Subcutaneous abdominal adipose tissue (tissue), 5 donors: Measurements from ENCODE around the gene GRIA1.

ENCODE experiments used
- H3K27ac ChIP-seq: one replicate; pipeline ENCODE4 v1.7.0; 2013; ENCODE audit warnings: low read depth, mild to moderate bottlenecking, inconsistent platforms, low read length, moderate library complexity
- H3K27me3 ChIP-seq, 5 donors: one replicate each; pipeline ENCODE4 v1.7.0; 2013; ENCODE audit warnings: low read length in 5 of 5, inconsistent platforms in 1 of 5; ENCODE audit not compliant: control insufficient read depth in 5 of 5, insufficient read depth in 4 of 5
- H3K36me3 ChIP-seq, 5 donors: one replicate each; pipeline ENCODE4 v1.7.0; 2013; ENCODE audit warnings: low read length in 5 of 5; ENCODE audit not compliant: control insufficient read depth in 5 of 5, insufficient read depth in 5 of 5
- H3K4me1 ChIP-seq, 5 donors: one replicate each; pipeline ENCODE4 v1.7.0; 2013; ENCODE audit warnings: low read length in 5 of 5, mild to moderate bottlenecking in 3 of 5, moderate library complexity in 1 of 5; ENCODE audit not compliant: control insufficient read depth in 5 of 5, insufficient read depth in 5 of 5
- H3K4me3 ChIP-seq, 5 donors: one replicate each; pipeline ENCODE4 v1.7.0; 2013; ENCODE audit warnings: low read length in 5 of 5, low read depth in 1 of 5
- H3K9ac ChIP-seq, 5 donors: one replicate each; pipeline ENCODE4 v1.7.0; 2013; ENCODE audit warnings: low read length in 5 of 5, mild to moderate bottlenecking in 4 of 5, moderate library complexity in 3 of 5
- H3K9me3 ChIP-seq, 5 donors: one replicate each; pipeline ENCODE4 v1.7.0; 2013; ENCODE audit warnings: low read length in 5 of 5; ENCODE audit not compliant: control insufficient read depth in 5 of 5
- donor health status: healthy.
- donor health status: healthy.
- donor health status: healthy.
- donor health status: healthy.
- donor health status: healthy.

GRIA1 gene

DNA sequence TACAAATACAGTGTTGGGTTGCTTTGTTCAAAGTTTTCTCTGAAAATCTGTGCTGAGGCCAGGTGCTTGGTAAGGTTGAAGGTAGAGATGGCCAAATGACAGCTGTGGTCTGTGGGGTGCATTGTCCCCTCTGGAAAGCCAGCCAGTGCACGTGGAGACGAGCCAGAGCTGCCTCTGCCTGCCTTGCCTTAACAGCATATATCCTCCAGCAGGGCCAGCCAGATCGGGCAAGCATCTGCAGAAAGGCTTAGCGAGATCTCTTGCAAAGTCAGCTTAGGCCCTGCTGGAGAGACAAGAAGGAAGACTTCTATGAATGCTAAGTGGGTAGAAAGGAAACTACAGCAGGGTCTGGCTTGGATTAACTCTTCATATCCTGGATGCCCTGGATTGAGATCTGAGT is 49.5 kb downstream of the GRIA1 start:
- Histone ChIP-seq H3K27me3 (peaks cover 0 to 8% (median 3%) of the 10 kb centered on the region in 5 donors), H3K4me3 (no peak overlapping the region), H3K36me3 (no peaks in the 10 kb centered on the region), H3K9me3 (no peaks in the 10 kb centered on the region), H3K9ac (no peak overlapping the region), H3K4me1 (no peaks in the 10 kb centered on the region), H3K27ac (no peak overlapping the region)

DNA sequence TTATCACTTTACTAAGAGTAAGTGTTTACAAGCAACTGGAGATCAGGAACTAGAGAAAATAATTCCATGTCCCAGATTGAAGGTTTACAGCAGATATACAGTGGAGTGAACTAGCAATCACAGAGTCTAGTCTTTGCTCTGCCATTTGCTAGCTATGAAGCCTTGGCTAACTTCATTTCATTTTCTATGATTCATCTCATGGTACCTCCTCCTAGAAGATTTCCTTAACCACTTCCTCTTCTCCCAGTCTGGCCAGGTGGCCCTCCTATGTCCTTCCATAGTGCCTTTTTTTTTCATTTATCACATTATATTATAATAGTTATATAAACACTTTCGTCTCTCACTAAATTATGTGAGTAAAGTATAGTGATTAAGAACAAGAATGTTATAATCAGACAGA is 52.1 kb downstream of the GRIA1 start:
- Histone ChIP-seq H3K36me3 (no peaks in the 10 kb centered on the region), H3K4me3 (no peak overlapping the region), H3K9me3 (no peaks in the 10 kb centered on the region), H3K27ac (no peak overlapping the region), H3K4me1 (no peaks in the 10 kb centered on the region), H3K27me3 (peaks cover 0 to 6% (median 0%) of the 10 kb centered on the region in 5 donors), H3K9ac (no peak overlapping the region)

DNA sequence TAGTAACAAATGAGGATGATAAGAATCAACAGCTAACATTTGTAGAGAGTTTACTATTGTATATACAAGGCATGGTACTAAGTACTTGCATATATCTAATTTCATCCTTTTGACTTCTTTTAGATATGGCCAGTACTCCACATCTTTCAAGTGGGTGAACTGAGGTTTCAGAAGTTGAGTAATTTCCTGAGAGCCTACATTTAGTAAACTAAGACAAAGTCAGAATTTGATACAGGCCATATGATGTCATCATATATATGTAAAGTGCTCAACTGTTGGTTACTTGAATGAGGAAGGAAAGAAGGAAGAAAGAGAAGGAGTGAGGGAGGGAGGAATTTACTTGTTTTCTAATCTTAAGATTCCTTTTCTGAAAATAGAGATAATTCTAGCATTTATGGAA is 52.8 kb downstream of the GRIA1 start:
- Histone ChIP-seq H3K27ac (no peak overlapping the region), H3K9me3 (no peaks in the 10 kb centered on the region), H3K36me3 (no peaks in the 10 kb centered on the region), H3K27me3 (peaks cover 0 to 6% (median 0%) of the 10 kb centered on the region in 5 donors), H3K4me1 (no peaks in the 10 kb centered on the region), H3K9ac (no peak overlapping the region), H3K4me3 (no peak overlapping the region)

DNA sequence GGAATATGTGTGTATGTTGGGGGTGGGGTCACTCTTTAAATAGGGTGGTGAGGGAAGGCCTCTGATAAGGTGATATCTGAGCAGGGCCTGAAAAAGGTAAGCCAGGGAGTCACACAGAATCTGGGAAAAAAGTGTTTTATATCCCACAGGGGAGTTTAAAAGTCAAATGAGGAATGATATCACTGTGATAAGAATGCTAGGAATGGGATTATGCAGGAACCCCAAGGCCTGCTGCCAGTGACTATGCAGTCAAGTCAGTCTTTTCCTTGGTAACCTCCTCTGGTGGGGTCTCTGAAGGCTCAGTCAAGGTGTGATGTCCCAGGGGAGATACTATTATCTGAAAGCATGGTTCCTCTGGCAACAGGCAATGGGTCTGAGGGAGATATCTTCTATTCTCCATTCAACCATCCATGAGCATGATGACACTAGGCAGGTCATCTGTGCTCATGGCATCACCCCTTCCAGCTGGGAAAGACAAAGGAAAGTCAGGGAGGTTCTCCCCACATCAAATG is 53.5 kb downstream of the GRIA1 start:
- no peak overlapping the region for H3K27ac ChIP-seq
- no peak overlapping the region for H3K9ac ChIP-seq
- H3K27me3 ChIP-seq = peaks cover 0 to 6% (median 0%) of the 10 kb centered on the region in 5 donors
- no peaks in the 10 kb centered on the region for H3K4me1 ChIP-seq
- no peaks in the 10 kb centered on the region for H3K36me3 ChIP-seq
- H3K4me3 ChIP-seq = no peak overlapping the region
- H3K9me3 ChIP-seq = no peaks in the 10 kb centered on the region

DNA sequence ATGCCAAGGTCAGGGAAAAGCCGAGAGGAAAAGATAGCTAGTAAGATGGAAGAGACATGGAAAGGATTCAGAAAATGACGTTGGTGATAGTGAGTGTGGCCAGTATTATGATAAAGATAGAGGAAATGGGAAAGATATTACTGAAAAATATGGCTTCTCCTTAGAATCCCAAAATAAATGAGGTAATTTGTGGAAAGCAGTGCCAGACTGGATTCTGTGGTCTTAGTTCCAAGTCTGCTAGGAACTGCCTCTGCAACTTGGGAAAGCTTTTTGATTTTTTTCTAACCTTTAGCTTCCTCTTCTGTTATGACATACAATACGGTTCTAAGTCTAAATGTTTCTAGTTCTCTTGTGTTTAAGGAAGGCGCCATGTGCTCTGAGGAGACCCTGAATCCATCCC is 54.2 kb downstream of the GRIA1 start:
- no peak overlapping the region for H3K4me3 ChIP-seq
- H3K9me3 ChIP-seq = no peaks in the 10 kb centered on the region
- H3K9ac ChIP-seq = no peak overlapping the region
- H3K27ac ChIP-seq = no peak overlapping the region
- no peaks in the 10 kb centered on the region for H3K36me3 ChIP-seq
- H3K4me1 ChIP-seq = no peaks in the 10 kb centered on the region
- H3K27me3 ChIP-seq = peaks cover 0 to 5% (median 0%) of the 10 kb centered on the region in 5 donors

DNA sequence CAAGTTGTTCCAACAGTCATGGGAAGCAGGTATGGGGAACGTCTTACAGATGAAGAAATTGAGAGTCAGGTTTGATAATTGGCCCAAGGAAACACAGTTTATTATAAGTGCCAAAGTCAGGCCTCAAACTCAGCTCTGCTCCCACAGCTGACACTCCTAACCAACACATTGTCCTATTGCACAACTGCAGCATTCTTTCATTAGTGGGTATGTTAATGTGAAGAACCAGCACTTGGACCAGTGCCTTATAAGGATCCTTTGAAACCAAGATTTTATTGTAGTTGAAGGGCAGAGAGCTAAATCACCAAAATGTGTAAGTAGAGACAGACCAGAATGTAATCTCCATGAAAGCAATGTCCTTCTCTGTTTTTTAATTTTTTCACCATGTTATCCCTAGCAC is 56.1 kb downstream of the GRIA1 start:
- no peaks in the 10 kb centered on the region for H3K4me1 ChIP-seq
- H3K27me3 ChIP-seq = no peaks in the 10 kb centered on the region
- no peaks in the 10 kb centered on the region for H3K36me3 ChIP-seq
- H3K4me3 ChIP-seq = no peak overlapping the region
- H3K9me3 ChIP-seq = no peaks in the 10 kb centered on the region
- no peak overlapping the region for H3K9ac ChIP-seq
- H3K27ac ChIP-seq = no peak overlapping the region

DNA sequence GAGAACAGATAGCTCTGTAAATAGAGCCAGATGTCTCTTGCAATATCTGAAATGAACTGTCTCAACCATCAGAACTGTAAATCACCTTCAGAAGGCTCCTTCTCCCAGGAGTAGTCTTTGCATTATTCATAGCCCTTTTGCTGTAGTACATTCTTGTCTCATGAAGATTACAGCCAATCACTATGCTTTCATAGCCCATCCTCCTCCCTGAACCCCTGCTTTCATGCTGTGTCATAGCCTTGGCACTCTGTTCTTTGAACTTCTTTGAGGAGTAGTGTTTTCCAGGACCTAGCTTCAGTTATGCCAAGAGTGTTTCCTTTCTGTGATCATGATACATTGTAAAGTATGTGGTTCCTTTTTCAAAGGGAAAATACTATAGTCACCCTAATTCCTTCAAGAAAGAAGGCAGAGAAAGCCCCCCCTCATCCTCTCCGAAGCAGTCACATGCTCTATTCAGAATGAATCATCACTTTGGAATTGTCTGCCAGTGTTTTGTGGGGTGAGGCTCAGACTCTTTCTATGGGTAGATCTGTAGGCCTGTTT is 61.1 kb downstream of the GRIA1 start:
- Histone ChIP-seq H3K9ac (no peak overlapping the region), H3K27ac (peak overlapping the region; percentile 9)

DNA sequence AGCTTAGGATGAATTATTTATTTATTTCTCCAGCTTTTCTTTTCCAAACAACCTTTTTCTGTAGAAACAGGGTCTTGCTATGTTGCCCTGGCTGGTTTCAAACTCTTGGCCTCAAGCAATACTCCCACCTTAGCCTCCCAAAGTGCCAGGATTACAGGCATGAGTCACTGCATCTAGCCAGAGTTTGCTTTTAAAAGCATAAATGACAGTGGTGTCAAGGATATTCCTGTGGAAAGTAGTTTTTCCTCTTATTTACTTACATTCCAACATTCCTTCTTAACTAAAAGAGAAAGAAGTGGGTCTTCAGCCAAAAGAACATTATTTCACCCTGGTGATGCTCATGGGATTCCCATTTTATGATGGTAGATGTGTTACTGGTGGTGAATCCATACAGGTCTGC is 62.4 kb downstream of the GRIA1 start:
- H3K27me3 ChIP-seq = no peaks in the 10 kb centered on the region
- H3K9ac ChIP-seq = no peak overlapping the region
- H3K4me1 ChIP-seq = peaks cover 0 to 10% (median 4%) of the 10 kb centered on the region in 5 donors
- no peaks in the 10 kb centered on the region for H3K9me3 ChIP-seq
- no peak overlapping the region for H3K4me3 ChIP-seq
- H3K27ac ChIP-seq = no peak overlapping the region
- H3K36me3 ChIP-seq = no peaks in the 10 kb centered on the region

More for the DNA sequence above, 61.1 kb downstream of the GRIA1 start:
- no peaks in the 10 kb centered on the region for H3K9me3 ChIP-seq
- H3K36me3 ChIP-seq = no peaks in the 10 kb centered on the region
- H3K4me3 ChIP-seq = no peak overlapping the region
- H3K27me3 ChIP-seq = no peaks in the 10 kb centered on the region
- H3K4me1 ChIP-seq = peaks cover 0 to 10% (median 4%) of the 10 kb centered on the region in 5 donors

DNA sequence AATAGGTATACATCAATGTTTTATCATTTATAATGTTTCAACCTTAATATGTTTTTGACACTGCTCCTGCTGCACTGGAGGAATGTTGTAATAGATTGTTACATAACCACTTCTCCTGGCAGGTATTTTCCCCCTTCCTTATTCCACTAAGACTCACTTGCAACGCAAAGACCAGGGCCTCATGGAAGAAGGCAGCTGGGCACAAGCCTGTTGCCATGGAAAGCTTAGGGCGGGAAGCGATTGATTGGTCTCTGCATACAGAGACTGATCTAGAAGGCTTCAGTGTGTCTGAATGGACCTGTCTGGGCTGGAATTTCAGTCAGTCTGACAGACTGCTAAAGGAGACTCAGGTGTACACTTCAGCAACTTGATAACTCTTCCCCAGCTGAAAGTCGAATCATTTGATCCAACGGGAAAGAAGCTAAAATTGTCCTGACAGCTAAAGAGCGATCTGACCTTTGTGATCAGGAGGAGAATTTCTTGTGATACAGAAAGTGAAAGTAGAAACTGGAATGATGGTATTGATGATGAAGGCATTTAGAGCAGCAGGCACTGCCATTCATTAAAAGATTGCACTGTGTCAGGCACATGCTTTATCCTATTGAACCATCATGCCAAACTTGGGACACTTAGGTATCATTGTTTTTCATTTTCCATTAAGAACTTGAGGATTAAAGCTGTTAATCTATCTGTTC is 65.1 kb downstream of the GRIA1 start:
- Histone ChIP-seq H3K4me3 (peak overlapping the region in 1 of 5 donors; percentile 5), H3K27me3 (no peaks in the 10 kb centered on the region), H3K9ac (no peak overlapping the region), H3K27ac (no peak overlapping the region), H3K36me3 (no peaks in the 10 kb centered on the region), H3K9me3 (no peaks in the 10 kb centered on the region), H3K4me1 (peaks cover 0 to 13% (median 4%) of the 10 kb centered on the region in 5 donors)

DNA sequence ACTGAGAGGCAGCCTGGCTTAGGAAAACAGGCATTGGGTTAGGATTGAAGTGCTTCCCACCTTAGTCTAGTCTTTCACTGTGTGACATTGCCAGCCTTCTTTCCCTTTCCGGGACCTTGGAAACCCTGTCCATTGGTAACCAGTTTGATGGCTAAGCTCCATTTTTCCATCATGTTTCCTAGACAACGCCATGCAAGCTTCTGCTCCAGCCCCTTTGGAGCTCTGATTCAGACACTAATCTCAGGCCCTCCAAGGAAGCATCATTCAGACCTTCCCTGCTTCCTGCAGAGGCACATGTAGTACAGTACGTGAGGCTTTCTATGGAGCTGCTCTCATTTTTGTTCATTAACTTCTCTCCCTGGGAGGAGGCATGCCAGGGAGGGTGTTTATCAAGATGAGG is 68.5 kb downstream of the GRIA1 start:
- no peak overlapping the region for H3K9ac ChIP-seq
- no peaks in the 10 kb centered on the region for H3K27me3 ChIP-seq
- H3K36me3 ChIP-seq = no peaks in the 10 kb centered on the region
- H3K9me3 ChIP-seq = no peaks in the 10 kb centered on the region
- H3K27ac ChIP-seq = no peak overlapping the region
- no peak overlapping the region for H3K4me3 ChIP-seq
- peaks cover 0 to 8% (median 0%) of the 10 kb centered on the region in 5 donors for H3K4me1 ChIP-seq
